ENCODE data around the gene PABPC1L.

- no peak for TF ChIP-seq EP300 (IDR thresholded peaks at IDR 0.05)
- TF ChIP-seq CTCF (IDR thresholded peaks at IDR 0.05) = no peak
Observed at GRCh38 chr20:44960103-44960852, 50.4 kb downstream of the PABPC1L start, which contains the start of gene TOMM34.
